HL-60 (cell line): ENCODE measurements around the gene NR2F1-AS1.

ENCODE experiments used
- GABPA ChIP-seq: IDR thresholded peaks from 2 replicates; pipeline ENCODE4 v1.6.1; 2012; ENCODE audit warnings: low read depth
- POLR2AphosphoS5 ChIP-seq: IDR thresholded peaks from 2 replicates; pipeline ENCODE4 v1.6.1; 2012; ENCODE audit warnings: low read depth
- SPI1 ChIP-seq: IDR thresholded peaks from 2 replicates; pipeline ENCODE4 v1.6.1; 2012; ENCODE audit warnings: low read depth, mild to moderate bottlenecking, borderline replicate concordance
- TF ChIP-seq, protein P1 (sequence below): IDR thresholded peaks from one replicate; pipeline ENCODE4 v1.5.1; 2011; ENCODE audit warnings: low read length, control low read depth, inconsistent platforms; ENCODE audit not compliant: insufficient read depth

DNA sequence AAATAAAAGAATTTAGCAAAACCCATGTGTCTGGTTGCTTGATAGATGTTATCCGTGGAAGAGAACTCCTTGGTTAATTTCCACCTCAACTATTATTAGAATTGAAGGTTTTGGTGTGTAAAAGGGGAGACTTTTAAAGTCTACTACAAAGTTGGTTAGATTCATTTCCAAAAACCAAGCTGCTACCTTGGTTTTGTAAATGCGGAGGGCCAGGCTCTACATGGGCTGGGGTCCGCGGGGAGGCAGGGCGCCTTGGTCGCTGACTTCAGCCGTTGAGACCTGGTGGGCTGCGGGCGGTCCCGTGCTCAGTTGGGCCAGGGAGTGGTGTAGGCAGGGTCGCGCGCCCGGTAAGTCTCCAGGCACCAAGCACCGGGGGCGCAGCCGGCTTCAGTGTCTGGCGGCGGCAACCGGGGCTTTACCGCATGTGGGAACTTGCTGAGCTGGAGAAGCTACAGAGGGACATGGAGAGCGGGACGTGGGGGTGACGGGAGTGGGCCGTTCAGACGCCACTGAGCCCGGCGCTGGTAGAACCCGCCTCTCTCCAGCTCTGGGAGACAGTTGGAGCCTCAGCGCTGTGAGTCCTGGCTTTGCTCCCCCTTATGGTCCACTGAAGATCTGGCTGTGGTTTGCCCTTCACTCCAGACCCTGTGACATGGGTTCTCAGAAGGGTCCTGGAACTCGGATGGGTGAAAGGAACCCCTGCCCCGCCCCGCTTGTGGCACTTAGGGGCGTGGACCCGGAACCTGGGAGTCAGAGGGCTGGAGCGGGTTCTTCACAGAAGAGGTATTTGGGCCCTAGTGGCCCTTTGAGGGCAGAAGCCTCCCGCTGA is 13.8 kb upstream of the NR2F1-AS1 start:
- TF ChIP-seq, protein P1, sequence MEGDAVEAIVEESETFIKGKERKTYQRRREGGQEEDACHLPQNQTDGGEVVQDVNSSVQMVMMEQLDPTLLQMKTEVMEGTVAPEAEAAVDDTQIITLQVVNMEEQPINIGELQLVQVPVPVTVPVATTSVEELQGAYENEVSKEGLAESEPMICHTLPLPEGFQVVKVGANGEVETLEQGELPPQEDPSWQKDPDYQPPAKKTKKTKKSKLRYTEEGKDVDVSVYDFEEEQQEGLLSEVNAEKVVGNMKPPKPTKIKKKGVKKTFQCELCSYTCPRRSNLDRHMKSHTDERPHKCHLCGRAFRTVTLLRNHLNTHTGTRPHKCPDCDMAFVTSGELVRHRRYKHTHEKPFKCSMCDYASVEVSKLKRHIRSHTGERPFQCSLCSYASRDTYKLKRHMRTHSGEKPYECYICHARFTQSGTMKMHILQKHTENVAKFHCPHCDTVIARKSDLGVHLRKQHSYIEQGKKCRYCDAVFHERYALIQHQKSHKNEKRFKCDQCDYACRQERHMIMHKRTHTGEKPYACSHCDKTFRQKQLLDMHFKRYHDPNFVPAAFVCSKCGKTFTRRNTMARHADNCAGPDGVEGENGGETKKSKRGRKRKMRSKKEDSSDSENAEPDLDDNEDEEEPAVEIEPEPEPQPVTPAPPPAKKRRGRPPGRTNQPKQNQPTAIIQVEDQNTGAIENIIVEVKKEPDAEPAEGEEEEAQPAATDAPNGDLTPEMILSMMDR, result no peak
- TF ChIP-seq GABPA (no peak), POLR2AphosphoS5 (no peak), SPI1 (no peak)
